ENCODE data around the gene IGSF22.

Gene IGSF22

GRCh38 chr11:18713646-18714442, 12.1 kb downstream of the IGSF22 start:
- H3K36me3 ChIP-seq (ENCODE audit: control insufficient read depth in 2 of 2, insufficient read depth in 1 of 2, low read length in 2 of 2), result no peaks in the 10 kb centered on the region
- ChIA-PET POLR2A (no interaction called here), CTCF (interaction anchor here (0.7 to 3.4 kb wide), 2 partner anchors 14 to 319 kb away, joined by 3 to 19 read pairs; no protein-coding TSS in a partner anchor)
- H3K4me3 ChIP-seq (ENCODE audit: low read depth, low read length), result no peak overlapping the region
- TF ChIP-seq ZNF600 (tag by site-specific recombination; IDR thresholded peaks at IDR 0.05), result no peak
- no peak for TF ChIP-seq ZNF148 (tag by site-specific recombination; IDR thresholded peaks at IDR 0.05; ENCODE audit: borderline replicate concordance)
- no peak for TF ChIP-seq SP7 (tag by site-specific recombination; IDR thresholded peaks at IDR 0.05)
- TF ChIP-seq, protein P1, sequence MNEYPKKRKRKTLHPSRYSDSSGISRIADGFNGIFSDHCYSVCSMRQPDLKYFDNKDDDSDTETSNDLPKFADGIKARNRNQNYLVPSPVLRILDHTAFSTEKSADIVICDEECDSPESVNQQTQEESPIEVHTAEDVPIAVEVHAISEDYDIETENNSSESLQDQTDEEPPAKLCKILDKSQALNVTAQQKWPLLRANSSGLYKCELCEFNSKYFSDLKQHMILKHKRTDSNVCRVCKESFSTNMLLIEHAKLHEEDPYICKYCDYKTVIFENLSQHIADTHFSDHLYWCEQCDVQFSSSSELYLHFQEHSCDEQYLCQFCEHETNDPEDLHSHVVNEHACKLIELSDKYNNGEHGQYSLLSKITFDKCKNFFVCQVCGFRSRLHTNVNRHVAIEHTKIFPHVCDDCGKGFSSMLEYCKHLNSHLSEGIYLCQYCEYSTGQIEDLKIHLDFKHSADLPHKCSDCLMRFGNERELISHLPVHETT (tag by site-specific recombination; IDR thresholded peaks at IDR 0.05), result no peak
- no peak for TF ChIP-seq ZSCAN16 (tag by site-specific recombination; IDR thresholded peaks at IDR 0.05)
- TF ChIP-seq REST (tag by site-specific recombination; IDR thresholded peaks at IDR 0.05), result peak; percentile 66
- H3K27ac ChIP-seq (ENCODE audit: extremely low read depth, low read depth, low read length), result no peak overlapping the region
- no peaks in the 10 kb centered on the region for H3K4me1 ChIP-seq (ENCODE audit: control insufficient read depth, insufficient read depth, low read length)
- H3K9me3 ChIP-seq (ENCODE audit: control insufficient read depth, insufficient read depth, low read depth, low read length), result no peaks in the 10 kb centered on the region

DNA sequence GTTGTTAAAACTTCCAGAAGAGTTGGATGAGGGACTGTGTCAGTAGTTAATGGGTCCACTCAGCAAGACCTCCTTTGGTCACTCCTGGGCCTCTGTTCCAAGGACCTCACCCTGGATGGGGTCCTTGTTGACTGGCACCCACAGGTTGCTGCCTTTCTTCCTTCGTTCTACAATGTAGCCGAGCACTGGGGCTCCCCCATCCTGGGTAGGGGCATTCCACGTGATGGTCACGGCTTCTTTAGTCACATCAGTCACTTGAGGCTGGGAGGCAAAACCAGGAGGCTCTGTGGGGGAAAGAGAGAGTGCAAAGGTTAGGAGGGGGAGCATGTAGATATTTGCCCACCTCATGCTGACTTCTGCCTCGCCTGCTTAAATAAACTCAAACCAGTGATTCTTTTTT, 15.4 kb downstream of the IGSF22 start:
- POLR2A ChIA-PET, result no interaction called here
- TF ChIP-seq PRDM1 (tag by site-specific recombination; IDR thresholded peaks at IDR 0.05) (no peak), ZNF571 (tag by site-specific recombination; IDR thresholded peaks at IDR 0.05) (no peak), SP2 (tag by site-specific recombination; IDR thresholded peaks at IDR 0.05) (no peak), ZIC2 (tag by site-specific recombination; IDR thresholded peaks at IDR 0.05) (no peak), ZNF677 (tag by site-specific recombination; IDR thresholded peaks at IDR 0.05) (no peak), ZNF362 (tag by site-specific recombination; IDR thresholded peaks at IDR 0.05) (no peak), GLI2 (tag by site-specific recombination; IDR thresholded peaks at IDR 0.05; ENCODE audit: borderline replicate concordance, low read depth) (no peak), ZNF529 (tag by site-specific recombination; IDR thresholded peaks at IDR 0.05; ENCODE audit: insufficient replicate concordance) (no peak), SCRT1 (tag by site-specific recombination; IDR thresholded peaks at IDR 0.05; ENCODE audit: borderline replicate concordance) (no peak), ZNF18 (tag by site-specific recombination; IDR thresholded peaks at IDR 0.05) (no peak)
- TF ChIP-seq, protein P2, sequence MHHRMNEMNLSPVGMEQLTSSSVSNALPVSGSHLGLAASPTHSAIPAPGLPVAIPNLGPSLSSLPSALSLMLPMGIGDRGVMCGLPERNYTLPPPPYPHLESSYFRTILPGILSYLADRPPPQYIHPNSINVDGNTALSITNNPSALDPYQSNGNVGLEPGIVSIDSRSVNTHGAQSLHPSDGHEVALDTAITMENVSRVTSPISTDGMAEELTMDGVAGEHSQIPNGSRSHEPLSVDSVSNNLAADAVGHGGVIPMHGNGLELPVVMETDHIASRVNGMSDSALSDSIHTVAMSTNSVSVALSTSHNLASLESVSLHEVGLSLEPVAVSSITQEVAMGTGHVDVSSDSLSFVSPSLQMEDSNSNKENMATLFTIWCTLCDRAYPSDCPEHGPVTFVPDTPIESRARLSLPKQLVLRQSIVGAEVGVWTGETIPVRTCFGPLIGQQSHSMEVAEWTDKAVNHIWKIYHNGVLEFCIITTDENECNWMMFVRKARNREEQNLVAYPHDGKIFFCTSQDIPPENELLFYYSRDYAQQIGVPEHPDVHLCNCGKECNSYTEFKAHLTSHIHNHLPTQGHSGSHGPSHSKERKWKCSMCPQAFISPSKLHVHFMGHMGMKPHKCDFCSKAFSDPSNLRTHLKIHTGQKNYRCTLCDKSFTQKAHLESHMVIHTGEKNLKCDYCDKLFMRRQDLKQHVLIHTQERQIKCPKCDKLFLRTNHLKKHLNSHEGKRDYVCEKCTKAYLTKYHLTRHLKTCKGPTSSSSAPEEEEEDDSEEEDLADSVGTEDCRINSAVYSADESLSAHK (tag by site-specific recombination; IDR thresholded peaks at IDR 0.05), result no peak
- TF ChIP-seq, protein P3, sequence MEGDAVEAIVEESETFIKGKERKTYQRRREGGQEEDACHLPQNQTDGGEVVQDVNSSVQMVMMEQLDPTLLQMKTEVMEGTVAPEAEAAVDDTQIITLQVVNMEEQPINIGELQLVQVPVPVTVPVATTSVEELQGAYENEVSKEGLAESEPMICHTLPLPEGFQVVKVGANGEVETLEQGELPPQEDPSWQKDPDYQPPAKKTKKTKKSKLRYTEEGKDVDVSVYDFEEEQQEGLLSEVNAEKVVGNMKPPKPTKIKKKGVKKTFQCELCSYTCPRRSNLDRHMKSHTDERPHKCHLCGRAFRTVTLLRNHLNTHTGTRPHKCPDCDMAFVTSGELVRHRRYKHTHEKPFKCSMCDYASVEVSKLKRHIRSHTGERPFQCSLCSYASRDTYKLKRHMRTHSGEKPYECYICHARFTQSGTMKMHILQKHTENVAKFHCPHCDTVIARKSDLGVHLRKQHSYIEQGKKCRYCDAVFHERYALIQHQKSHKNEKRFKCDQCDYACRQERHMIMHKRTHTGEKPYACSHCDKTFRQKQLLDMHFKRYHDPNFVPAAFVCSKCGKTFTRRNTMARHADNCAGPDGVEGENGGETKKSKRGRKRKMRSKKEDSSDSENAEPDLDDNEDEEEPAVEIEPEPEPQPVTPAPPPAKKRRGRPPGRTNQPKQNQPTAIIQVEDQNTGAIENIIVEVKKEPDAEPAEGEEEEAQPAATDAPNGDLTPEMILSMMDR (tag by site-specific recombination; IDR thresholded peaks at IDR 0.05), result no peak
- CTCF ChIA-PET, result interaction anchor here (2.6 kb wide), 1 partner anchor 12 kb away, joined by 16 read pairs; no protein-coding TSS in a partner anchor

More for the DNA sequence above, 15.4 kb downstream of the IGSF22 start:
- no peaks in the 10 kb centered on the region for H3K4me1 ChIP-seq (ENCODE audit: control insufficient read depth, insufficient read depth, low read length)
- H3K9me3 ChIP-seq (ENCODE audit: control insufficient read depth, insufficient read depth, low read depth, low read length), result no peaks in the 10 kb centered on the region
- H3K36me3 ChIP-seq (ENCODE audit: control insufficient read depth in 2 of 2, insufficient read depth in 1 of 2, low read length in 2 of 2), result no peaks in the 10 kb centered on the region
- no peak overlapping the region for H3K4me3 ChIP-seq (ENCODE audit: low read depth, low read length)
- H3K27ac ChIP-seq (ENCODE audit: extremely low read depth, low read depth, low read length), result no peak overlapping the region
